ENCODE data around the gene RNF144A. TPM values are rescaled to one million over a fixed set of nuclear protein-coding genes. Genes with fewer than 3 reads are reported as not detected.

Gene RNF144A
- total RNA-seq, 1 experiment from 2014 or later: 10.6 TPM

- H3K9ac ChIP-seq (ENCODE audit: extremely low read depth, insufficient read length, low read length): no peak overlapping the region
- no peaks in the 10 kb centered on the region for H3K27me3 ChIP-seq (ENCODE audit: insufficient read depth, low read length)
- Mint-ChIP-seq H3K27me3 (ENCODE audit: low read depth) (no peaks in the 10 kb centered on the region), H3K4me1 (no peaks in the 10 kb centered on the region; a peak in 1 of 4 replicates), H3K36me3 (ENCODE audit: insufficient read depth in 1 of 3, low read depth in 3 of 3) (no peaks in the 10 kb centered on the region), H3K27ac (no peak overlapping the region), H3K9me3 (no peaks in the 10 kb centered on the region), H3K4me3 (no peak overlapping the region)
- H3K27ac ChIP-seq (ENCODE audit: insufficient read length, low read depth, low read length): no peak overlapping the region
- no peak overlapping the region for H3K14ac ChIP-seq (ENCODE audit: insufficient read depth, low read length)
- no peaks in the 10 kb centered on the region for H3K79me1 ChIP-seq (ENCODE audit: insufficient read depth, low read depth, low read length, poor library complexity, severe bottlenecking)
- H3K4me2 ChIP-seq (ENCODE audit: insufficient read depth, insufficient read length, low read length): no peak overlapping the region
- H2BK12ac ChIP-seq (ENCODE audit: insufficient read length, low read depth, low read length): no peak overlapping the region
- H3K4ac ChIP-seq (ENCODE audit: low read depth, low read length): no peak overlapping the region
- no peak overlapping the region for H3K56ac ChIP-seq (ENCODE audit: insufficient read length, low read depth, low read length)
- H4K5ac ChIP-seq (ENCODE audit: insufficient read length, low read depth, low read length): no peak overlapping the region
- no peaks in the 10 kb centered on the region for H3K9me3 ChIP-seq (ENCODE audit: control insufficient read depth, low read depth, low read length)
- no peak for DNase-seq
- H4K91ac ChIP-seq (ENCODE audit: insufficient read length, low read depth, low read length): no peak overlapping the region
- H3K23me2 ChIP-seq (ENCODE audit: insufficient read length, low read depth, low read length, poor library complexity, severe bottlenecking): no peaks in the 10 kb centered on the region
- no peak overlapping the region for H2AFZ ChIP-seq (ENCODE audit: low read length)
- no peak overlapping the region for H3T11ph ChIP-seq (ENCODE audit: low read length)
- no peak overlapping the region for H2BK120ac ChIP-seq (ENCODE audit: low read depth, low read length, poor library complexity, severe bottlenecking)
- no peak overlapping the region for H2BK15ac ChIP-seq (ENCODE audit: low read depth, low read length)
- H3K23ac ChIP-seq (ENCODE audit: insufficient read length, low read depth, low read length): no peak overlapping the region
- H2BK20ac ChIP-seq (ENCODE audit: low read depth, low read length, poor library complexity, severe bottlenecking): no peak overlapping the region
- no peak overlapping the region for H2AK5ac ChIP-seq (ENCODE audit: insufficient read length, low read length)
- no peaks in the 10 kb centered on the region for H4K20me1 ChIP-seq (ENCODE audit: control insufficient read depth, insufficient read depth, insufficient read length)
- H3K4me1 ChIP-seq (ENCODE audit: insufficient read depth, low read length): no peaks in the 10 kb centered on the region
- no peaks in the 10 kb centered on the region for H3K79me2 ChIP-seq (ENCODE audit: insufficient read depth, low read length)
- no peak overlapping the region for H3K18ac ChIP-seq (ENCODE audit: insufficient read length, low read depth, low read length)
- no CpG with 5 or more reads among the region's 3 CpGs for WGBS (ENCODE audit: extremely low coverage, insufficient read length, low lambda C conversion rate)
- no peak overlapping the region for H4K8ac ChIP-seq (replicated peaks; ENCODE audit: insufficient read length, low read depth, low read length)
- no peak overlapping the region for H2BK5ac ChIP-seq (ENCODE audit: insufficient read length, low read length)
- TF ChIP-seq CTCF (conservative IDR thresholded peaks at IDR 0.05): no peak
Measured at GRCh38 chr2:7003895-7004294, 86.7 kb downstream of the RNF144A start.

Measured in H9 (cell line).